Uterus (tissue), 2 donors: Measurements from ENCODE around the gene COLEC11.

Source experiments
- POLR2A ChIP-seq, 2 donors: fragments of 450-650 bp; IDR thresholded peaks; one replicate each; pipeline ENCODE4 v1.6.1; 2016; ENCODE audit warnings: antibody characterized with exemption in 2 of 2, mild to moderate bottlenecking in 1 of 2, moderate library complexity in 1 of 2
- TF ChIP-seq, protein P1 (sequence below), 4 experiments: fragments of 200-600 bp in 2 of 4; fragments of 450-650 bp in 2 of 4; sonication (generic) in 2 of 4; IDR thresholded peaks; one replicate each; pipeline ENCODE4 v1.5.1; 2016 to 2019; ENCODE audit warnings: antibody characterized with exemption in 4 of 4, mild to moderate bottlenecking in 2 of 4, moderate library complexity in 1 of 4

DNA sequence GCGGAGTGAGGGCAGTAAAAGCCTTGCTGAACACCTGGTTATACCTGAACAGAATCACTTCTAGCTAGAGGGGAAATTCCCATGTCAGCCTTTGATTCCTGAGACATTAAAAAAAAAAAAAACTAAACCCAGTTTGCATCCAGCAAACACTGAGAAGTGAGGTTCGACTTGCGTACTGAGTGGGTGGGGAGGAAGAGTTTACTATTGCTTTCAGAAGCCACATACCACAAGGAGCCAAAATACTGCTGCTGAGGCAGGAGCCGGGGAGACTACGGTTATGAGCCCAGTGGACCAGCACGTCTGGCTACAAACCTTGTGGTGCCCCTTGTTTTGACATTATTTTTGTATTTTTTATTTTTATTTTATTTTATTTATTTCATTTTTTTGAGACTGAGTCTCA is 2.7 kb downstream of the COLEC11 start:
- no peak for TF ChIP-seq POLR2A (IDR thresholded peaks at IDR 0.05)
- TF ChIP-seq, protein P1, sequence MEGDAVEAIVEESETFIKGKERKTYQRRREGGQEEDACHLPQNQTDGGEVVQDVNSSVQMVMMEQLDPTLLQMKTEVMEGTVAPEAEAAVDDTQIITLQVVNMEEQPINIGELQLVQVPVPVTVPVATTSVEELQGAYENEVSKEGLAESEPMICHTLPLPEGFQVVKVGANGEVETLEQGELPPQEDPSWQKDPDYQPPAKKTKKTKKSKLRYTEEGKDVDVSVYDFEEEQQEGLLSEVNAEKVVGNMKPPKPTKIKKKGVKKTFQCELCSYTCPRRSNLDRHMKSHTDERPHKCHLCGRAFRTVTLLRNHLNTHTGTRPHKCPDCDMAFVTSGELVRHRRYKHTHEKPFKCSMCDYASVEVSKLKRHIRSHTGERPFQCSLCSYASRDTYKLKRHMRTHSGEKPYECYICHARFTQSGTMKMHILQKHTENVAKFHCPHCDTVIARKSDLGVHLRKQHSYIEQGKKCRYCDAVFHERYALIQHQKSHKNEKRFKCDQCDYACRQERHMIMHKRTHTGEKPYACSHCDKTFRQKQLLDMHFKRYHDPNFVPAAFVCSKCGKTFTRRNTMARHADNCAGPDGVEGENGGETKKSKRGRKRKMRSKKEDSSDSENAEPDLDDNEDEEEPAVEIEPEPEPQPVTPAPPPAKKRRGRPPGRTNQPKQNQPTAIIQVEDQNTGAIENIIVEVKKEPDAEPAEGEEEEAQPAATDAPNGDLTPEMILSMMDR (IDR thresholded peaks at IDR 0.05), result no peak
